HG03378 (cell line): ENCODE data around the gene PISD.

Experiments
- ATAC-seq: cut with Tn5 transposase; IDR thresholded peaks from one replicate; pipeline ENCODE4 v1.9.1; 2021; ENCODE audit warnings: mild to moderate bottlenecking, moderate library complexity; ENCODE audit not compliant: unreplicated experiment

The PISD gene

GRCh38 chr22:31652911-31653684, 8.9 kb downstream of the PISD start:
- no peak for ATAC-seq

DNA sequence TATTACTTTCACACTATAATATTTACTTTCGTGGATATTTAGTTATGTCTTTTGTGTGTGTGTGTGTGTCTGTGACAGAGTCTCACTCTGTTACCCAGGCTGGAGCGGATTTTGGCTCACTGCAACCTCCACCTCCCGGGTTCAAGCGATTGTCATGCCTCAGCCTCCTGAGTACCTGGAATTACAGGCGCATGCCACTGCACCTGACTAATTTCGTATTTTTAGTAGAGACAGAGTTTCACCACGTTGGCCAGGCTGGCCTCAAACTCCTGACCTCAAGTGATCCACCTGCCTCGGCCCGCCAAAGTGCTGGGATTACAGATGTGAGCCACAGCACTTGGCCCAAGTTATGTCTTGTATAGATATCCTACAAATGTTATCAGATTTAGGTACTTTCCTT, 9.9 kb downstream of the PISD start:
- ATAC-seq: no peak

- no peak for ATAC-seq
Observed at GRCh38 chr22:31651664-31652063, 10.4 kb downstream of the PISD start.

DNA sequence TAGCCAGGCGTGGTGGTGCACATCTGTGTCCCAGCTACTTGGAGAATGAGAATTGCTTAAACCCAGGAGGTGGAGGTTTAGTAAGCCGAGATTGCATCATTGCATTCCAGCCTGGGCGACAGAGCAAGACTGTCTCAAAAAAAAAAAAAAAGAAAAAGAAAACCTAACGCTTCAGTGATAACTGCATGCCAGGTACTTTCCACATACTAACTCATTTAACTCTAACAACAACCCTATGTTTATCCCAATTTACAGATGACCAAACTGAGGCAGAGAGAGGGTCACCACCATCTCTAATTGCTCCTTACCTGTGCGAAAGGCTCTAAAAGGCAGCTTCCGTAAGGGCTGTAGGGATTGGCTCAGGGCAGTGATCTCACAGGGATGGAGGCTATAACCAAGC, 11.6 kb downstream of the PISD start:
- no peak for ATAC-seq

GRCh38 chr22:31647523-31648320, 14.3 kb downstream of the PISD start:
- no peak for ATAC-seq

GRCh38 chr22:31647066-31647465, 14.9 kb downstream of the PISD start:
- no peak for ATAC-seq

GRCh38 chr22:31646186-31647019, 15.6 kb downstream of the PISD start:
- peak; percentile 61 for ATAC-seq

DNA sequence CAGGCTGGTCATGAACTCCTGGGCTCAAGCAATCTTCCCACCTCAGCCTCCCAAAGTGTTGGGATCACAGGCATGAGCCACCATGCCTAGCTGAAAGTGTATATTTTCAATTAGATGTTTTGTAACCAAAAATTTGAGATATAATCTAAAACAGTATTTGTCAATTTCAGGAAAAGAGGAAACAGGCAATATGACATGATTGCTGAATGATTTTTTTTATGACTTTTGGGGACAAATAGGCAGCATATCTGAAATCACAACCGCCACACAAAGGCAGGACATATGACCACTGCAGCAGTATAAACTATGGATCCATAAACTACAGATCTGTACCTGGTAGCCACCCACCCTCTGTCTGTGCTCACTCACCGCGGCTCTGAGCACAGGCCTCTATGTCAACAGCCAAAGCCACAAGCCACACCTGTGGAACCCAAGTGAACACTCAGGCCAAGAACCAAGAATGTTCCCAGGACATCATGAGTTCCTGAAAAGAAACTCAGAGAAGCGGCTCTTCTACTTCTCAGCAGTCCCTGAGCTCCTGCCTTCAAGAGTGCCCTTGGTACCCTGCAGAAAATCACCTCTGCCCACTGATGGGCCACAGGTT, 22.5 kb downstream of the PISD start:
- no peak for ATAC-seq

- ATAC-seq: no peak
Observed at GRCh38 chr22:31637891-31638618, 24.0 kb downstream of the PISD start.

DNA sequence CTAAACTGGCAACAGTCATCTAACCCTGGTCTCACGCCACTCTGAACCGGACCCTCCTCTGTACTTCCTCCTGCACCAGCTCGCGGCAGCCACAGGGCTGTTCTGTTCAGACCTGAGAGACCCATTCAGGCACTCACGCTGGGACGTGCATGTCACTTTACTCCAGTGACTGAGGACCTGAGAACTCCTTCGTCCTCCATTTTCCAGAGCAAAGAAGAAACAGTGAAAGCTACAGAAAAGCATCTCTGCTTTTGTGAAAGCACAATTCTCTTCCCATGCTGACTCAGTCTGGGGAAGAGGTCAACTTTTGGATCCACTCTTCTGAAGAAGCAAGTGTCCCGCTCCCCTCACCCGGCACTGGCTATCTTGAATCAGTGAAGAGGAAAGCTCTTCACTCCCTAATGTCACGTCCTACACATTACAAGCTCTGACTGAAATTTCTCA, 24.5 kb downstream of the PISD start:
- ATAC-seq: no peak

DNA sequence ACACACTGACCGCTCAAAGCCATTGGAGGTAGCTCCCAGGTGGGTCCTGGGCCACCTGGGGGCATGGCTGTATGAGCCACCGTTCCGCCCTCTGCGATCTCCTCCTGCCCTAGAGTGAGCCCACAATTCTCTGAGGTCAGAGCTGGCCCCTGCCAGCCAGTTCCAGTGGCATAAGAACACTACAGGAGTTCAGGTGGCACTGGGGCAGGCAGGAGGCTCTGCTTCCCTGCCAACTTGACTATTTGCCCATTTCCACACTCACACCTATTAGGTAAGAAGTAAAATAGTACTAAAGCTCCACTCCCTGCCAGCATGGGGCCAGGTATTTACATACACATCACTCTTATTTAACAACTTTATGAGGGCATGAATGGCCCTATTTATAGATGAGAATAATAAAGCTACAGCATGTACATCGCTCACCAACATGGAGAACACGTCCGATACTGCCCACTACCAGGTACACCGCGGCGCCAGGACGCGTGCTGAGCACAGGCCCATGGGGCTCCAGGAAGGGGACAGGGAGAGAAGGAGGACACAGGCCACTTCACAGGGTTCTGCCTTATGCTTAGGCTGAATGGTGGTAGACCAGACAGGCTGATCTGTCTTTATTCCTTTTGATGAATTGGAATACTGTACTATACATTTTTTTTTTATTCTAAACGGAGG, 26.2 kb downstream of the PISD start:
- ATAC-seq: no peak

- ATAC-seq: no peak
Observed at GRCh38 chr22:31631436-31631835, 30.6 kb downstream of the PISD start.

- ATAC-seq: no peak
Observed at GRCh38 chr22:31630331-31631329, 31.4 kb downstream of the PISD start.

- no peak for ATAC-seq
Observed at GRCh38 chr22:31629741-31630184, 32.3 kb downstream of the PISD start.

DNA sequence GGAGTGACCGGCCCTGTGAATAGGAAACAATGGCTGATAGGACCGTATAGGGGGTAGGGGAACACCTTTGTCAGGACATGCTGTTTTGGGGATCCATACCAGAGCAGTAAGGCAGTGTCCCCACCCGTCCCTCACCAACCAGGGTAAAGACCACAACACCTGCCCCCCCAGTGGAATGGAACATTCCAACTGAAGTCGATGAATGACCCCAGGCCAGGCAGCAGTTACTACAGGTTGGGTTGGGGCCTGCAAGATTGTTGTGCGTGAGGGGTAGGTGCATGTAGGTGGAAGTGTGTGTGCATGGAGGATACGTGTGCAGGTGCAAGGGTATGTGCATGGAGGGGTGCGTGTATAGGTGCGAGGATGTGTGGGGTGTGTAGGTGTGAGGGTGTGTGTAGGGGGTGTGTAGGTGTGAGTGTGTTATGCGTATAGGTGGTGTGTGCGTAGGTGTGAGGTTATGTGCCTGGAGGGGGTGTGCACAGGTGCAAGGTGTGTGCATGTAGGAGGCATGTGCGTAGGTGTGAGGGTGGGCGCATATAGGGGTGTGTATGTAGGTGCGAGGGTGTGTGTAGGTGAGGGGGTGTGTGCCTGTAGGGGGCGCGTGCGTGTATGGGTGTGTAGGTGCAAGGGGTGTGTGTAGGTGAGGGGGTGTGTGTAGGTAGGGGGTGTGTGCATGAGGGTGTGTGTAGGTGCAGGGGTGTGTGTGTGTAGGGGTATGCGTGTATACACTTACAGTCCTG, 32.9 kb downstream of the PISD start:
- no peak for ATAC-seq

DNA sequence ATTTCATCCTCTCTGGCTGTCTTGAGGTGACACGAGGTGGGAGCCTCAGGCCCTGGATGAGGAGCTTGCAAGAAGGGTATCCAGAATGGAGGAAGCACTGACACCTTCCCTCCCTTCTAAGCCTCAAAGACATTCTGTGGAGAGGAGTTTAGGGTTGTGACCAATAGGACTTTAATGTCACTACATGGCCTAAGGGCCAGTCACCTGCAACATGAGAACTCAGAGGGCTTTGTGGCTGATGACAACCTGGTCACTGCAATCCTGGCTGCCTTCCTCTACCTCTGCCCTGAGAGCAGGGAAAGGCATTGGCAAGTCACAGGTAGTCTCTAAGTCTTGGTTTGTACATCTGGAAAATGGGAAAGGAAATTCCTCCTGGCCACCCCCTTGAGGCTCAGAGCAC, 33.7 kb downstream of the PISD start:
- ATAC-seq: no peak

DNA sequence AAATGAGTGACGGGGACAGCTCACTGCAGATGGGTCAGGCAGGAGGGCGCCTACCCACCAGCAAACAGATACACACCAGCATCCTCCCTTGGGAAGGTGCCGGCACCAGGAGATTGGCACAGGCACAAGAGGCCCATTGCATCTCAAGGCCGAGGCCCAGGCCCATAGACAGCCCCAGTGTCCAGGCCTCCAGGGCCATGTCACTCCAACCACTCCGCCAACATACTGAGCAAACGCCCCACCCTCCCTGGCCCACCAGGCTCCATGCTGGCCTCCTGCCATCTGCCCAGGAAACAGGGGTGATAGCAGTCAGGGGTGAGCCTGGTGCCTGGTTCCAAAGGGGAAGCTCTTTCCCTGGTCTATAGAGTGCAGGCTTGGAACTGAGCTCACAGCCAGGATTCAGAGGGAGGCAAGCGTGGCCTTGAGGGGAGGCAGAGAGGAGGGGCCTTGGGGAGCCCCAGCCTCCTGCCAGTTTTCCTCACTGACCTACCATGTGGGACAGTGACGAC, 34.7 kb downstream of the PISD start:
- no peak for ATAC-seq
